ENCODE results near the gene MLLT10.

DNA sequence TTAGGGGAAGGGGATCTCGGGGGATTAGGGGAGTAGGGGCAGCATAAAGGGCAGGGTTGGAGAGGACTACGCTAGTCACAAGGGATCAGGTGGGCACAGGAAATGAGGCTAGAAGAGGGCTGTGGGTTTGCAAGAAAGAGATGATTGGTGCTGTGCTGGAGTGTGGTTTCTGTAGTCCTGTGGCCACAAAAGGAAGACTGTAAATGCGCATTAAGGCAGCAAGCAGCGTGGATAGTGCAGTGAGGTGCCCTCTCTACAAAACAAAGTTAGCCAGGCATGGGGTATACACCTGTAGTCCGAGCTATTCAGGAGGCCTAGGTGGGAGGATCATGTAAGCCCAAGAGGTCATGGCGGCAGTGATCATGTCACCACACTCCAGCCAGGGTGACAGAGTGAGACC, 212.1 kb downstream of the MLLT10 start:
- TF ChIP-seq GATA2 (IDR thresholded peaks at IDR 0.05; ENCODE audit: low read depth, low read length) (no peak), GATA3 (IDR thresholded peaks at IDR 0.05; ENCODE audit: low read depth, low read length) (no peak)

All from SH-SY5Y (cell line).